PFSK-1 (cell line): ENCODE data around the gene SIVA1.

Experiments
- FOXP2 ChIP-seq: optimal IDR thresholded peaks from 2 replicates; pipeline ENCODE3; 2011; ENCODE audit warnings: borderline replicate concordance, control low read depth, inconsistent platforms; ENCODE audit not compliant: insufficient read depth; ENCODE audit errors: extremely low read length, extremely low read depth
- POLR2AphosphoS5 ChIP-seq: IDR thresholded peaks from 2 replicates; pipeline ENCODE4 v1.6.1; 2012; ENCODE audit warnings: low read depth, mild to moderate bottlenecking, control low read depth, low read length, moderate library complexity
- REST ChIP-seq, 2 experiments: IDR thresholded peaks; 2 replicates each; pipeline versions ENCODE4 v1.6.1 to v1.8.0; 2011 to 2012; ENCODE audit warnings: low read depth in 2 of 2, low read length in 2 of 2, control low read depth in 1 of 2, inconsistent platforms in 1 of 2, mild to moderate bottlenecking in 1 of 2, moderate library complexity in 1 of 2; ENCODE audit not compliant: insufficient read depth in 1 of 2
- SIN3A ChIP-seq: IDR thresholded peaks from 2 replicates; pipeline ENCODE4 v1.6.1; 2012; ENCODE audit warnings: mild to moderate bottlenecking, low read length, moderate library complexity, borderline replicate concordance; ENCODE audit not compliant: insufficient read depth
- TAF1 ChIP-seq: IDR thresholded peaks from 2 replicates; pipeline ENCODE4 v1.6.1; 2012; ENCODE audit warnings: low read length, control low read depth, borderline replicate concordance; ENCODE audit not compliant: insufficient read depth

SIVA1 gene

DNA sequence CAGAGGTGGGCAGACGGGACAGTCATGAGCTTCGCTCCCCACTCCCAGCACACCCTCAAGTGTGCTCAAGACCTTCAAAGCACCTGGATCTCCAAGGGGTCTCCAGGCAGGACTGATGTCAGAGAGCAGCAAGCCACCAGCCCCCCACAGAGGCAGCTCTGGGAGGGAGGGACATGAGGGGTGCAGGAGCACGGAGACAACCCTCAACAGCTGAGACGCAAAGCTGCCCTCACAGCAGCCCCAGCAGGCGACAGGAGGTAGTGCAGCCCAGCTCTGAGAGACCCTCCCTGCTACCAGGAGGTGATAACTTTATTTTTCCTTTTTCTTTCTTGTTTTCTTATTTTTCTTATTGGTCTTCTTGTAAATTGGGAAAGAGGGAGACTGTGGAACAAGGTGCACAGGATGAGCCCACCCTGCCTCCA, 17.9 kb downstream of the SIVA1 start:
- TF ChIP-seq POLR2AphosphoS5 (no peak), SIN3A (no peak), TAF1 (no peak), REST (IDR thresholded peaks at IDR 0.05; ENCODE audit: insufficient read depth in 1 of 2, low read depth in 2 of 2, low read length in 2 of 2) (no peak), FOXP2 (no peak)

- TF ChIP-seq TAF1 = no peak
- TF ChIP-seq POLR2AphosphoS5 = no peak
- no peak for TF ChIP-seq REST (IDR thresholded peaks at IDR 0.05; ENCODE audit: insufficient read depth in 1 of 2, low read depth in 2 of 2, low read length in 2 of 2)
- TF ChIP-seq FOXP2 = no peak
- no peak for TF ChIP-seq SIN3A
Observed at GRCh38 chr14:104771374-104771773, 18.4 kb downstream of the SIVA1 start.

DNA sequence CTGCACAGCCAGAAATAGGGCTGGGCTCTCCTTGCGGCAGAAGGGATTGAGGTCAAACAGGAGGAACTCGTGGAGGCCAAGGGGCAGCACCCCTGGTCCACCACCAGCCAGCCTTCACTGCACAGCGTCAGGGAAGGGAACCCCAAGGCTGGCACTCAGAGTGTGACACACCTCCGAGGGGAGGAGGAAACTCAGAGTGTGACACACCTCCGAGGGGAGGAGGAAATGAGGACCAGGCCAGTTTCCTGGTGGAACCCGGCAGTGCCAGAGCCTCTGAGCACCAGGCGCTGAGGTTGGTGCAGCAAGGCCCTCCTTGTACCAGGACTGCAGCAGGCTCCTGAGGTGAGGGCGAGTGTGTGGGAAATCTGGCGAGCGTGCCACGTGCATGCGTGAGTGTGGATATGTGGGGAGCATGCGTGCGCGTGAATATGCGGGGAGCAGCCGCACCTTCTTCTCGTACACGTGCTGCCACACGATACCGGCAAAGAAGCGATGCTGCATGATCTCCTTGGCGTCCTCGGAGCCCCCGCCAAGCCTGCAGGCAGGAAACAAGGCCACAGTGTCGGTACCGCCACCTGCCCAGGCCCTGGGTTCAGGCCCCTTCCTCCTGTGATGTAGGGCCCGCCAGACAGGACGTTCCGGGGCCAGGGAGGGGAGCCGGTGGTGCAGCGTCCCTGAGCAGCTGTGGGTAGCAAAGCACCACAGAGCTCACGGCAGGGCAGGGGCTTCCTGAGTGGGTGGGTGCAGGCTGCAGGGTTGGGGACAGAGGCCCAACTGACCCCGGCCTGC, 19.2 kb downstream of the SIVA1 start:
- TF ChIP-seq FOXP2 (no peak), SIN3A (no peak), REST (IDR thresholded peaks at IDR 0.05; ENCODE audit: insufficient read depth in 1 of 2, low read depth in 2 of 2, low read length in 2 of 2) (no peak), TAF1 (no peak), POLR2AphosphoS5 (no peak)

GRCh38 chr14:104772707-104773504, 20.0 kb downstream of the SIVA1 start:
- no peak for TF ChIP-seq SIN3A
- TF ChIP-seq REST (IDR thresholded peaks at IDR 0.05; ENCODE audit: insufficient read depth in 1 of 2, low read depth in 2 of 2, low read length in 2 of 2) = no peak
- TF ChIP-seq TAF1 = no peak
- TF ChIP-seq POLR2AphosphoS5 = no peak
